ENCODE measurements around the gene ST3GAL4.

Gene ST3GAL4

GRCh38 chr11:126431401-126432064, 76.0 kb downstream of the ST3GAL4 start:
- DNase-seq: no peak

GRCh38 chr11:126432065-126432461, 76.6 kb downstream of the ST3GAL4 start:
- no peak for DNase-seq

- no peak for DNase-seq
Observed at GRCh38 chr11:126432525-126432924, 77.0 kb downstream of the ST3GAL4 start.

- DNase-seq: no peak
Observed at GRCh38 chr11:126433244-126433846, 77.9 kb downstream of the ST3GAL4 start.

- DNase-seq: no peak
Observed at GRCh38 chr11:126433989-126434949, 78.8 kb downstream of the ST3GAL4 start.

GRCh38 chr11:126434950-126435335, 79.5 kb downstream of the ST3GAL4 start:
- no peak for DNase-seq

GRCh38 chr11:126436209-126436755, 80.8 kb downstream of the ST3GAL4 start:
- DNase-seq: no peak

DNA sequence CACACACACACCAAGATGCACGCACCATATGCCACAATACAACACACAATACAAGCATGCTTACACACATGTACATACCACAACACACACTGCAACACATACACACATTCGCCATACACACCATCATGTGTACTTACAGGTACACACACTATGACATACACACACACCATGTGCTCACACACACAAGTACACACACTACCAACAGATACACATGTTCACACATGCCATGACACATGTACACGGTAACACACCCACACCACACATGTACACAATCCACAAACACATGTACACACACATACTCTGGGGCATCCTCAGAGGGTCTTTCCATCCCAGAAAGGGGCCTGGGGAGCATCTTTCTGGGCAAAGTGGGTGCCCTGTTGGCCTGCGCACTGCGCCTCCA, 82.2 kb downstream of the ST3GAL4 start:
- no peak for DNase-seq

- no peak for DNase-seq
Observed at GRCh38 chr11:126438272-126438671, 82.8 kb downstream of the ST3GAL4 start.

GRCh38 chr11:126438691-126439090, 83.2 kb downstream of the ST3GAL4 start:
- DNase-seq: no peak

- DNase-seq: no peak
Observed at GRCh38 chr11:126440276-126440675, 84.8 kb downstream of the ST3GAL4 start.

DNA sequence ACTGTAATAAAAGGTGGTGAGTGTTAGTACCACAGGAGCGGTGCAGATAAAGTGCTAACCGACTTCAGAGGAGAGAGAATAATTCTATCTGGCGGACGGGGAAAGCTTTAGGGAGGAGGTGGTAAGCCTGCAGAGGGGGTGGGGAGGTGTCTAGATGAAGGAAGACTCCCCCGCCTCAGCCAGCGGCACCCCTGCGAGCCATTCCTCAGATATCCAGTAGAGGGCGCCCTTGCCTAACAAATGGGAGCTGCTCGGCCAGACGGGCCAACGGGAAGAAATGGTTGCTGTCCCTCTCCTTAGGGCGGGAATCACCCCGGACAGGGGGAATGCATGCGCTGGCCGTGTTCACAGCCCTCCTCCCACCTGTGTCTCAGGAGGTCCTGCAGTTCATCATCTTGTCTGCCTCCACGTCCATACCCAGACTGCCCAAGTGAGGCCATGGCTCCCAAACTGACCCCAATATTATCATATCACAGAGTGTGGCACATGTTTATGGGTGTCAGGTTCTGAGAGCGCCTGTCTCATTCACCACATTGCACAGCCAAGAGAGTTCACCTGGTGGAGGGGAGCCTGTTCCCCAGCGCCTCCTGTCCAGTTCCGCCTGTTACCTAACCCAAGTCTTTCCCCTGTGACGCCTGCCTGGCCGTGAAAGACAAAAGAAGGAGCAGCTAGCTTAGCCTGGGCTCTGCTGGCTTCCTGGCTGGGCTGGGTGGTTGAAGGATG, 85.5 kb downstream of the ST3GAL4 start:
- peak; percentile 75 to 79 for DNase-seq

DNA sequence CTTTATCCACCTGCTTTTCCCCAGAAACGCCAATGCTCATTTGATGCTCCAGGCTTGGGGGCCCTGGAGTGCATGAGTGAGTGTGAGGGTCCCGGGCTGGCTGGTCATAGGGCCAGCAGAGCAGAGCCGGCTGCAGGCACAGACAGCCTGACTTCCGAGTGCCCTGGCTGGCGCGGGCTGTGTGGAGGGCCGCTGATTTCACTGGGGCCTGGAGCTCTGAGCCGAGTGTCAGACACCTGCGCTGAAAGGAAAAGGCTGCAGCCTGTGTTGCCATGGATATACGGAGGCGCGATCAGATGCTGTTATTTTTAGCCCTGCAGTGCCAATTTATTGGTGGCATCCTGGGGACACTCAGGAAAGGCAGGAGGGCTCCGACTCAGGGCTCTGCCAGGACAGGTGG, 87.6 kb downstream of the ST3GAL4 start:
- DNase-seq: peak in 1 of 2 experiments; percentile 76

- DNase-seq: no peak
Observed at GRCh38 chr11:126444072-126444471, 88.6 kb downstream of the ST3GAL4 start.

GRCh38 chr11:126446581-126446980, 91.1 kb downstream of the ST3GAL4 start:
- no peak for DNase-seq

DNA sequence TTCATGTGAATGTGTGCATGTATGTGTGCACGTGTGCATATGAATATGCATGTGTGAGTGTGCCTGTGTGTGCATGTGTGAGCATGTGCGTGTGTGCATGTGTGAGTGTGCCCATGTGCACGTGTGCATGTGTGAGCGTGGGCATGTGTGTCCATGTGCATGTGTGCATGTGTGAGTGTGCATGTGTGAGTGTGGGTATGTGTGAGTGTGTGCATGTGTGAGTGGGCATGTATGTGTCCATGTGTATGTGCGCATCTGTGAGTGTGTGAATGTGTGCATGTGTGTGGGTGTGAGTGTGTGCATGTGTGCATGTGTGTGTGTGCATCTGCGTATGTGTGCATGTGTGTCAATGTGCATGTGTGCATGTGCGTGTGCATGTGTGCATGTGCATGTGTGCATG, 94.7 kb downstream of the ST3GAL4 start:
- no peak for DNase-seq

DNA sequence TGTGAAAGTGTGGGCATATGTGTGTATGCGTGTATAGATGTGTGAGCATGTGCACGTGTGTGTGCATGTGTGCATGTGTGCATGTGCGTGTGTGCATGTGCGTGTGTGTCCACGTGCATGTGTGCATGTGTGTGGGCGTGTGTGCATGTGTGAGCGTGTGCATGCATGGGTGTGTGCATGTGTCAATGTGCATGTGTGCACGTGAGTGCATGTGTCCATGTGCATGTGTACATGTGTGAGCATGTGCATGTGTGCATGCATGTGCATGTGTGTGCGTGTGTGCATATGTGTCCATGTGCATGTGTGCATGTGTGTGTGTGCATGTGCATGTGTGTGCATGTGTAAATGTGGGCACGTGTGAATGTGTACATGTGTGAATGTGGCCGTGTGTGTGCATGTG, 95.3 kb downstream of the ST3GAL4 start:
- DNase-seq: no peak

DNA sequence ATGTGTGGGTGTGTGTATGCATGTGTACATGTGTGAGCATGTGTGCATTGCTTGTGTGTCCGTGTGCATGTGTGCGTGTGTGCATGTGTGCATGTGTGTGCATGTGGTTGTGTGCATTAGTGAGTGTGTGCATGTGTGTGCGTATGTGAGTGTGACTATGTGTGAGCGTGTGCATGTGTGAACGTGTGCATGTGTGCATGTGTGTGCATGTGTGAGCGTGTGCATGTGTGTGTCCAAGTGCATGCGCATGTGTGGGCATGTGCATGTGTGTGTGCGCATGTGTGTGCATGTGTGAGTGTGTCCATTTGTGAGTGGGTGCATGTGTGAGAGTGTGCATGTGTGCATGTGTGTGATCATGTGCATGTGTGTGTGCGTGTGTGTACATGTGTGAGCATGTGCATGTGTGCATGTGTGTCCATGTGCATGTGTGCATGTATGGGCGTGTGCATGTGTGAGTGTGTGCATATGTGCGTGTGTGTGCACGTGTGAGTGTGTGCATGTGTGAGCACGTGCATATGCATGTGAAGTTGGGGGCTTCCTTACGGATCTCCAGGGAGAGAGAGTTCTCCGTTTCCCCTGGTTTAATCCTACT, 95.8 kb downstream of the ST3GAL4 start:
- no peak for DNase-seq

GRCh38 chr11:126452241-126453101, 97.0 kb downstream of the ST3GAL4 start:
- DNase-seq: peak in 1 of 2 experiments; percentile 18

DNA sequence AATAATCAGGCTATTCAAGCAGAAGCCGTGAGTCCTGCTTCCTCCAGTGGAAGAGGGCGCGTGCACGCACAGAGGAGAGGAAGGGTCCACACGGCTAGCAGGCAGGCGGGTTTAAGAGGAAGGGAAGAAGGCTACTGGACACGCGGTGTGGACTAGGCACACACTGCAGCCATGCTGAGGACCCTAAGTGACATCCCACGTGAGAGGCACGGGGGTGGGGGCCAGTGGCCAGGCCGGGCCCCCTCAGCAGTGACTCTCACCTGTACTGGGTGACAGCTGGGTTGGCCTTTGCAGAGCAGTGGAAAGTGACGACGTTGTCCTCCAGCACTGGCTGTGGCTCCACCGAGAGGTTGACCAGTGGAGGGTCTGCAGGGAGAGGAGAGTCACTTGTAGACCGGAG, 100.6 kb downstream of the ST3GAL4 start:
- no peak for DNase-seq
